Astrocyte (in vitro differentiated cells and primary cell): ENCODE results near the gene BMPR1B. TPM values are rescaled to one million over a fixed set of nuclear protein-coding genes. Genes with fewer than 3 reads are reported as not detected.

Source experiments
- DNase-seq: peaks from one replicate; pipeline ENCODE4 v3.0.0-alpha.2; 2010; ENCODE audit warnings: low read depth
- FAIRE-seq: peaks from 2 replicates; lab custom pipeline; 2011; peaks lifted over from hg19 to GRCh38; lab: Jason Lieb, UNC
- H2AFZ ChIP-seq: 2 replicates; pipeline ENCODE4 v1.6.0; 2012; ENCODE audit warnings: low read depth, low read length, inconsistent platforms
- H3K27ac ChIP-seq: 2 replicates; pipeline ENCODE4 v1.5.1; 2011; ENCODE audit warnings: low read depth, low read length, inconsistent platforms
- H3K27me3 ChIP-seq: 2 replicates; pipeline ENCODE4 v1.6.0; 2011; ENCODE audit warnings: low read length, inconsistent platforms; ENCODE audit not compliant: insufficient read depth
- H3K36me3 ChIP-seq: 2 replicates; pipeline ENCODE4 v1.5.1; 2011; ENCODE audit warnings: low read length, inconsistent platforms; ENCODE audit not compliant: insufficient read depth
- H3K4me1 ChIP-seq: 2 replicates; pipeline ENCODE4 v1.5.1; 2011; ENCODE audit warnings: low read length, inconsistent platforms; ENCODE audit not compliant: insufficient read depth
- H3K4me2 ChIP-seq: 2 replicates; pipeline ENCODE4 v1.6.0; 2012; ENCODE audit warnings: low read length, inconsistent platforms
- H3K4me3 ChIP-seq: 2 replicates; pipeline ENCODE4 v1.5.1; 2011; ENCODE audit warnings: low read depth, mild to moderate bottlenecking, low read length, inconsistent platforms; ENCODE audit not compliant: insufficient read depth
- H3K79me2 ChIP-seq: 2 replicates; pipeline ENCODE4 v1.6.0; 2012; ENCODE audit warnings: mild to moderate bottlenecking, low read length, inconsistent platforms; ENCODE audit not compliant: insufficient read depth
- H3K9ac ChIP-seq: 2 replicates; pipeline ENCODE4 v1.6.0; 2012; ENCODE audit warnings: mild to moderate bottlenecking, low read length, inconsistent platforms
- H3K9me3 ChIP-seq: 2 replicates; pipeline ENCODE4 v1.5.1; 2012; ENCODE audit warnings: low read depth, mild to moderate bottlenecking, low read length, inconsistent platforms; ENCODE audit not compliant: insufficient read depth
- H4K20me1 ChIP-seq: 2 replicates; pipeline ENCODE4 v1.6.0; 2012; ENCODE audit warnings: low read length, inconsistent platforms; ENCODE audit not compliant: insufficient read depth
- H3K27ac Mint-ChIP-seq: one replicate; pipeline ENCODE4 v1.8.0; 2021; ENCODE audit warnings: mild to moderate bottlenecking, mixed read lengths; ENCODE audit not compliant: unreplicated experiment
- H3K27me3 Mint-ChIP-seq: one replicate; pipeline ENCODE4 v1.8.0; 2021; ENCODE audit warnings: low read depth, mixed read lengths; ENCODE audit not compliant: unreplicated experiment
- H3K36me3 Mint-ChIP-seq: one replicate; pipeline ENCODE4 v1.8.0; 2021; ENCODE audit warnings: low read depth, mixed read lengths; ENCODE audit not compliant: unreplicated experiment
- H3K4me1 Mint-ChIP-seq: one replicate; pipeline ENCODE4 v1.8.0; 2021; ENCODE audit warnings: low read depth, mixed read lengths; ENCODE audit not compliant: unreplicated experiment
- H3K4me3 Mint-ChIP-seq: one replicate; pipeline ENCODE4 v1.8.0; 2021; ENCODE audit warnings: mild to moderate bottlenecking, moderate library complexity, mixed read lengths; ENCODE audit not compliant: unreplicated experiment
- H3K9me3 Mint-ChIP-seq: one replicate; pipeline ENCODE4 v1.8.0; 2021; ENCODE audit warnings: mild to moderate bottlenecking, mixed read lengths; ENCODE audit not compliant: unreplicated experiment
- CTCF ChIP-seq: IDR thresholded peaks from 2 replicates; pipeline ENCODE4 v1.5.1; 2011; ENCODE audit warnings: low read depth, mild to moderate bottlenecking, inconsistent platforms, low read length, moderate library complexity; ENCODE audit not compliant: insufficient read depth
- EZH2 ChIP-seq: IDR thresholded peaks from 2 replicates; pipeline ENCODE4 v1.6.1; 2012; ENCODE audit warnings: mild to moderate bottlenecking, low read length, inconsistent platforms; ENCODE audit not compliant: insufficient read depth
- total RNA-seq: library from RNA; stranded (reverse); gene quantifications from 2 replicates; pipeline ENCODE4 v1.2.1, GENCODE V29; 2021

Gene BMPR1B
- total RNA-seq, 1 donor from 2014 or later: 14.1 TPM

DNA sequence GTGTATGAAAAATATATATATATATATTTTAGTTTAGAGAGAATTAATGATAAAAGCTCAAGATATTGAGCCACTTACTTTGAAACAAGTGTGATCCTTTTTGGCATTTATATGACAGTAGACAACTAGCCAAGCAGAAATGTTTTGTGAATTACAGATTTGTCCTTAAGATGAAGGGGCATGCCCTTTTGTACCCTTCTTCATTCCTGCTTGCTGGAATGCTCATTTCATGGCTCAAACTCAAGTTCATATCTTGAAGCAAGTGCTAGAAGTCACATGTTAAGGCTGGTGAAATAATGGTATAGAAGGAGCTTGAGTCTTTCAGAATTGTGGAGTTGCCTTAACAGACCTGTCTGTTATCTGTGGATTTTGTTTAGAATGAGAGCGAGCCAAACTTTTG lies 203.0 kb downstream of the BMPR1B start:
- H3K4me1 Mint-ChIP-seq: peaks cover 2% of the 10 kb centered on the region
- no peaks in the 10 kb centered on the region for H3K27me3 Mint-ChIP-seq
- FAIRE-seq (no peak), DNase-seq (no peak)
- H3K27ac Mint-ChIP-seq: no peak overlapping the region
- H3K27me3 ChIP-seq: no peaks in the 10 kb centered on the region
- no peak overlapping the region for H3K9ac ChIP-seq
- H2AFZ ChIP-seq: no peak overlapping the region
- no peaks in the 10 kb centered on the region for H3K36me3 ChIP-seq
- no peaks in the 10 kb centered on the region for H3K36me3 Mint-ChIP-seq
- no peak overlapping the region for H3K27ac ChIP-seq
- H4K20me1 ChIP-seq: no peaks in the 10 kb centered on the region
- H3K9me3 Mint-ChIP-seq: no peaks in the 10 kb centered on the region
- no peak overlapping the region for H3K4me3 Mint-ChIP-seq
- H3K9me3 ChIP-seq: no peaks in the 10 kb centered on the region
- no peak overlapping the region for H3K4me3 ChIP-seq
- no peaks in the 10 kb centered on the region for H3K4me1 ChIP-seq
- H3K79me2 ChIP-seq: no peaks in the 10 kb centered on the region
- TF ChIP-seq EZH2: no peak
- no peak for TF ChIP-seq CTCF
- H3K4me2 ChIP-seq: no peak overlapping the region

DNA sequence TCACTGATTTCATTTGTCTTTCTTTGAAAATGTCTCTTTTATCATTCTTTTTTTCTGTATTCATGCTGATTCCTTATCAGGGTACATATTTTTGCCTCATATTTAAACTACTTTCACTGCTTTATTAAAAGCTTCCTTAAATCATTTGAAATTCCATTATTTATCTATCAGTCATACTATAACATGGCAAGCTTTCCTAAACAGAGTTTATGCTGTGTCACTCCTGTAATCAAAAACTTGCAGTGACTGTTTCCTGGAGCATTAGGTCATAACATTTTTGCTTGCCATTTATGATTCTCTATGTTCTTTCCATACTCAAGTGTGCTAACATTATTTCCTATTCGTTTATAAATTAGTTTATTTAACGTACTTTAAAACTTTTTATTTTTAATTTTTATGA lies 203.7 kb downstream of the BMPR1B start:
- H3K4me3 ChIP-seq: no peak overlapping the region
- no peak overlapping the region for H3K27ac ChIP-seq
- Mint-ChIP-seq H3K27me3 (no peaks in the 10 kb centered on the region), H3K36me3 (no peaks in the 10 kb centered on the region), H3K27ac (peak overlapping the region; percentile 79), H3K4me3 (no peak overlapping the region), H3K4me1 (peaks cover 2% of the 10 kb centered on the region), H3K9me3 (no peaks in the 10 kb centered on the region)
- no peak overlapping the region for H3K9ac ChIP-seq
- no peaks in the 10 kb centered on the region for H3K27me3 ChIP-seq
- H2AFZ ChIP-seq: no peak overlapping the region
- no peak overlapping the region for H3K4me2 ChIP-seq
- no peaks in the 10 kb centered on the region for H3K79me2 ChIP-seq
- no peak for TF ChIP-seq EZH2
- no peak for TF ChIP-seq CTCF
- FAIRE-seq (no peak), DNase-seq (no peak)
- H4K20me1 ChIP-seq: no peaks in the 10 kb centered on the region
- H3K36me3 ChIP-seq: no peaks in the 10 kb centered on the region
- no peaks in the 10 kb centered on the region for H3K4me1 ChIP-seq
- no peaks in the 10 kb centered on the region for H3K9me3 ChIP-seq

- H3K9ac ChIP-seq: no peak overlapping the region
- FAIRE-seq (no peak), DNase-seq (no peak)
- Mint-ChIP-seq H3K27me3 (no peaks in the 10 kb centered on the region), H3K36me3 (no peaks in the 10 kb centered on the region), H3K4me3 (no peak overlapping the region), H3K27ac (no peak overlapping the region), H3K4me1 (peaks cover 2% of the 10 kb centered on the region), H3K9me3 (no peaks in the 10 kb centered on the region)
- H4K20me1 ChIP-seq: no peaks in the 10 kb centered on the region
- H3K9me3 ChIP-seq: no peaks in the 10 kb centered on the region
- no peak overlapping the region for H3K4me3 ChIP-seq
- no peaks in the 10 kb centered on the region for H3K27me3 ChIP-seq
- no peak for TF ChIP-seq CTCF
- no peak for TF ChIP-seq EZH2
- no peaks in the 10 kb centered on the region for H3K36me3 ChIP-seq
- H3K4me1 ChIP-seq: no peaks in the 10 kb centered on the region
- H2AFZ ChIP-seq: no peak overlapping the region
- no peak overlapping the region for H3K4me2 ChIP-seq
- H3K27ac ChIP-seq: no peak overlapping the region
- no peaks in the 10 kb centered on the region for H3K79me2 ChIP-seq
Observed at GRCh38 chr4:94962484-94962883, 204.7 kb downstream of the BMPR1B start.
